ENCODE data around the gene PPP1CC.
A peak's percentile ranks its signal among the peaks of the same experiment; 100 is the strongest.

PPP1CC gene

GRCh38 chr12:110742718-110743570 lies at the start of gene PPP1CC:
TSS of gene PPP1CC (minus strand) at chr12:110742891. CDS start at chr12:110742707, 184 bp downstream.
- Mint-ChIP-seq H3K36me3 (ENCODE audit: low read depth) (peaks cover 26% of the 10 kb centered on the region), H3K9me3 (no peaks in the 10 kb centered on the region), H3K27ac (peak within 1 kb of the TSS; percentile 97), H3K27me3 (no peaks in the 10 kb centered on the region), H3K4me1 (peaks cover 41% of the 10 kb centered on the region), H3K4me3 (peak within 1 kb of the TSS; percentile 98)
- peak; percentile 92 for ATAC-seq
- peak; percentile 90 for DNase-seq

GRCh38 chr12:110791589-110791988 lies 48.9 kb upstream of the PPP1CC start:
- peak; percentile 89 for ATAC-seq

GRCh38 chr12:110790301-110790700 lies 47.6 kb upstream of the PPP1CC start:
- Mint-ChIP-seq H3K27me3 (no peaks in the 10 kb centered on the region), H3K27ac (no peak overlapping the region), H3K4me1 (peaks cover 30% of the 10 kb centered on the region), H3K36me3 (ENCODE audit: low read depth) (no peaks in the 10 kb centered on the region), H3K4me3 (no peak overlapping the region), H3K9me3 (peaks cover 4% of the 10 kb centered on the region)
- DNase-seq (no peak), ATAC-seq (no peak)

More at GRCh38 chr12:110791589-110791988, 48.9 kb upstream of the PPP1CC start:
- Mint-ChIP-seq H3K27ac (peak overlapping the region; percentile 61), H3K27me3 (no peaks in the 10 kb centered on the region), H3K36me3 (ENCODE audit: low read depth) (no peaks in the 10 kb centered on the region), H3K9me3 (peaks cover 4% of the 10 kb centered on the region), H3K4me1 (peaks cover 30% of the 10 kb centered on the region), H3K4me3 (peak overlapping the region; percentile 9)
- DNase-seq, result no peak

- Mint-ChIP-seq H3K9me3 (no peaks in the 10 kb centered on the region), H3K4me3 (no peak overlapping the region), H3K36me3 (ENCODE audit: low read depth) (no peaks in the 10 kb centered on the region), H3K27ac (no peak overlapping the region), H3K27me3 (no peaks in the 10 kb centered on the region), H3K4me1 (peaks cover 25% of the 10 kb centered on the region)
- DNase-seq (no peak), ATAC-seq (no peak)
These were observed 43.3 kb upstream of the PPP1CC start for GRCh38 chr12:110786012-110786411.

GRCh38 chr12:110785240-110785639 lies 42.5 kb upstream of the PPP1CC start:
- Mint-ChIP-seq H3K4me3 (no peak overlapping the region), H3K27ac (no peak overlapping the region), H3K9me3 (no peaks in the 10 kb centered on the region), H3K27me3 (no peaks in the 10 kb centered on the region), H3K36me3 (ENCODE audit: low read depth) (no peaks in the 10 kb centered on the region), H3K4me1 (peaks cover 27% of the 10 kb centered on the region)
- ATAC-seq (no peak), DNase-seq (no peak)

- Mint-ChIP-seq H3K36me3 (ENCODE audit: low read depth) (no peaks in the 10 kb centered on the region), H3K27ac (no peak overlapping the region), H3K9me3 (no peaks in the 10 kb centered on the region), H3K27me3 (no peaks in the 10 kb centered on the region), H3K4me3 (no peak overlapping the region), H3K4me1 (peaks cover 42% of the 10 kb centered on the region)
- DNase-seq (no peak), ATAC-seq (no peak)
These were observed 40.2 kb upstream of the PPP1CC start for GRCh38 chr12:110782922-110783321.

GRCh38 chr12:110782094-110782493 lies 39.4 kb upstream of the PPP1CC start:
- Mint-ChIP-seq H3K4me1 (peaks cover 46% of the 10 kb centered on the region), H3K36me3 (ENCODE audit: low read depth) (no peaks in the 10 kb centered on the region), H3K27me3 (no peaks in the 10 kb centered on the region), H3K9me3 (no peaks in the 10 kb centered on the region), H3K27ac (no peak overlapping the region), H3K4me3 (no peak overlapping the region)
- ATAC-seq (no peak), DNase-seq (no peak)

- H3K9me3 Mint-ChIP-seq, result no peaks in the 10 kb centered on the region
- no peak overlapping the region for H3K4me3 Mint-ChIP-seq
- no peaks in the 10 kb centered on the region for H3K27me3 Mint-ChIP-seq
- H3K36me3 Mint-ChIP-seq (ENCODE audit: low read depth), result no peaks in the 10 kb centered on the region
- peaks cover 62% of the 10 kb centered on the region for H3K4me1 Mint-ChIP-seq
- H3K27ac Mint-ChIP-seq, result peak overlapping the region; percentile 89
- ATAC-seq (peak; percentile 23), DNase-seq (peak; percentile 27)
These were observed 37.8 kb upstream of the PPP1CC start for GRCh38 chr12:110780448-110780847.

- ATAC-seq (no peak), DNase-seq (peak; percentile 14)
- Mint-ChIP-seq H3K27ac (peak overlapping the region; percentile 89), H3K4me3 (peak overlapping the region; percentile 7), H3K9me3 (no peaks in the 10 kb centered on the region), H3K27me3 (no peaks in the 10 kb centered on the region), H3K36me3 (ENCODE audit: low read depth) (no peaks in the 10 kb centered on the region), H3K4me1 (peaks cover 68% of the 10 kb centered on the region)
These were observed 36.3 kb upstream of the PPP1CC start for GRCh38 chr12:110778833-110779577.

- ATAC-seq, result peak; percentile 97
- Mint-ChIP-seq H3K27ac (peak overlapping the region; percentile 98), H3K27me3 (no peaks in the 10 kb centered on the region), H3K4me3 (peak overlapping the region; percentile 55), H3K36me3 (ENCODE audit: low read depth) (no peaks in the 10 kb centered on the region), H3K9me3 (no peaks in the 10 kb centered on the region), H3K4me1 (peaks cover 69% of the 10 kb centered on the region)
- peak; percentile 64 for DNase-seq
These were observed 33.7 kb upstream of the PPP1CC start for GRCh38 chr12:110776410-110776809.

GRCh38 chr12:110775997-110776396 lies 33.3 kb upstream of the PPP1CC start:
- Mint-ChIP-seq H3K27ac (peak overlapping the region; percentile 98), H3K4me1 (peaks cover 69% of the 10 kb centered on the region), H3K4me3 (peak overlapping the region; percentile 55), H3K36me3 (ENCODE audit: low read depth) (no peaks in the 10 kb centered on the region), H3K27me3 (no peaks in the 10 kb centered on the region), H3K9me3 (no peaks in the 10 kb centered on the region)
- DNase-seq (no peak), ATAC-seq (no peak)

GRCh38 chr12:110774824-110775223 lies 32.1 kb upstream of the PPP1CC start:
- no peak overlapping the region for H3K4me3 Mint-ChIP-seq
- no peaks in the 10 kb centered on the region for H3K36me3 Mint-ChIP-seq (ENCODE audit: low read depth)
- ATAC-seq, result no peak
- H3K27ac Mint-ChIP-seq, result no peak overlapping the region
- no peak for DNase-seq
- no peaks in the 10 kb centered on the region for H3K9me3 Mint-ChIP-seq
- no peaks in the 10 kb centered on the region for H3K27me3 Mint-ChIP-seq
- H3K4me1 Mint-ChIP-seq, result peaks cover 61% of the 10 kb centered on the region

- Mint-ChIP-seq H3K4me1 (peaks cover 12% of the 10 kb centered on the region), H3K4me3 (no peak overlapping the region), H3K36me3 (ENCODE audit: low read depth) (no peaks in the 10 kb centered on the region), H3K27ac (no peak overlapping the region), H3K9me3 (no peaks in the 10 kb centered on the region), H3K27me3 (no peaks in the 10 kb centered on the region)
- DNase-seq (no peak), ATAC-seq (no peak)
These were observed 26.3 kb upstream of the PPP1CC start for GRCh38 chr12:110768960-110769359.

GRCh38 chr12:110767863-110768262 lies 25.2 kb upstream of the PPP1CC start:
- no peaks in the 10 kb centered on the region for H3K36me3 Mint-ChIP-seq (ENCODE audit: low read depth)
- DNase-seq (no peak), ATAC-seq (no peak)
- no peak overlapping the region for H3K27ac Mint-ChIP-seq
- peaks cover 18% of the 10 kb centered on the region for H3K4me1 Mint-ChIP-seq
- no peaks in the 10 kb centered on the region for H3K9me3 Mint-ChIP-seq
- no peaks in the 10 kb centered on the region for H3K27me3 Mint-ChIP-seq
- H3K4me3 Mint-ChIP-seq, result no peak overlapping the region

Measured in activated naive CD8-positive, alpha-beta T cell treated with anti-CD3 and anti-CD28 coated beads, Interleukin-2, amount 50 U/mL, for 24 hours (primary cell).